Measurements from ENCODE around the gene SEMA7A.
A peak's percentile ranks its signal among the peaks of the same experiment; 100 is the strongest.
"Not testable (repeated sequence)": the region's sequence is repeated elsewhere in the genome, so short reads cannot be mapped to it uniquely, and the experiment has no call there.

Gene SEMA7A

GRCh38 chr15:74463634-74464033, 29.9 kb upstream of the SEMA7A start:
- Histone ChIP-seq H3K36me3 (ENCODE audit: insufficient read depth) (no peaks in the 10 kb centered on the region), H3K27me3 (ENCODE audit: insufficient read depth, low read depth) (no peaks in the 10 kb centered on the region), H3K27ac (no peak overlapping the region), H4K20me1 (ENCODE audit: insufficient read depth) (no peaks in the 10 kb centered on the region), H2AFZ (ENCODE audit: low read depth) (no peak overlapping the region), H3K4me3 (IDR thresholded peaks at IDR 0.05; ENCODE audit: insufficient read depth, low read depth, low read length) (no peak overlapping the region), H3K9ac (no peak overlapping the region), H3K79me2 (ENCODE audit: insufficient read depth, low read depth) (peaks cover 17% of the 10 kb centered on the region; the same call in 1 of the 2 replicates), H3K4me2 (no peak overlapping the region), H3K4me1 (ENCODE audit: low read depth, poor library complexity, severe bottlenecking) (peaks cover 29% of the 10 kb centered on the region)
- TF ChIP-seq CTCF (conservative IDR thresholded peaks at IDR 0.05; ENCODE audit: low read depth, low read length): no peak

DNA sequence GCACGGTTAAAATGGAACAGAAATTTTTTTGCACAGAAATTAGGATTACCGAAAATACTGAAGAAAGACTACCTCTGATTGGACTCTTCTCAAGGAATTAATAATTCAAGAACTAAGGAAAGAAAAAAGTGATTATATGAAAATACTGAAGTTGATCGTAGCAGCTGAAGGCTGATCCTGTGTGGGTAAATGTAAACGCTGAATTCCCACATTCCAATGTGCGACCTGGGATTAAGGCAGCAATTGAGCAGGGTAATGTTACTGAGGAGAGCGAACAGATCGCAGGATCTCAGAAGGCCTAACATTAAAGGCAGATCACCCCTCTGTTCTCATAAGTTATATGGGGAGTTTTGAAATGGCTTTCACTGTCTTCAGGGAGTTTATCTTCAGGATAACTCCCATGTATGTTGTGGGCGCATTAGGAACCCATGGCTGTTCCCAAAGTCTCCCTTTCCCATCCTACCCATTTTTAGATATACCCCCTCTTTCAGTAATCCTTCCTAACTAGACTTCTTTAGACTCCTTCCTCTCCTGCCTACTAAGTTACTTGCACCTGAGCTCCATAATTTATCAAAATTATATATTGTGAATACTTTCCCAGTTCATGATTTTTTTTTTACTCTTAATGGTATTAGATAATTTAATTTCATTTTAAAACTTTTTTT, 28.2 kb upstream of the SEMA7A start:
- no peaks in the 10 kb centered on the region for H4K20me1 ChIP-seq (ENCODE audit: insufficient read depth)
- H3K4me2 ChIP-seq: peak overlapping the region; percentile 85
- peaks cover 17% of the 10 kb centered on the region; the same call in 1 of the 2 replicates for H3K79me2 ChIP-seq (ENCODE audit: insufficient read depth, low read depth)
- peak overlapping the region; percentile 98 for H2AFZ ChIP-seq (ENCODE audit: low read depth)
- H3K27ac ChIP-seq: peak overlapping the region; percentile 68
- H3K4me1 ChIP-seq (ENCODE audit: low read depth, poor library complexity, severe bottlenecking): peaks cover 29% of the 10 kb centered on the region
- H3K4me3 ChIP-seq (IDR thresholded peaks at IDR 0.05; ENCODE audit: insufficient read depth, low read depth, low read length): no peak overlapping the region
- no peak for TF ChIP-seq CTCF (conservative IDR thresholded peaks at IDR 0.05; ENCODE audit: low read depth, low read length)
- peak overlapping the region; percentile 68; the same call in 1 of the 2 replicates for H3K9ac ChIP-seq
- no peaks in the 10 kb centered on the region for H3K36me3 ChIP-seq (ENCODE audit: insufficient read depth)
- no peaks in the 10 kb centered on the region for H3K27me3 ChIP-seq (ENCODE audit: insufficient read depth, low read depth)

DNA sequence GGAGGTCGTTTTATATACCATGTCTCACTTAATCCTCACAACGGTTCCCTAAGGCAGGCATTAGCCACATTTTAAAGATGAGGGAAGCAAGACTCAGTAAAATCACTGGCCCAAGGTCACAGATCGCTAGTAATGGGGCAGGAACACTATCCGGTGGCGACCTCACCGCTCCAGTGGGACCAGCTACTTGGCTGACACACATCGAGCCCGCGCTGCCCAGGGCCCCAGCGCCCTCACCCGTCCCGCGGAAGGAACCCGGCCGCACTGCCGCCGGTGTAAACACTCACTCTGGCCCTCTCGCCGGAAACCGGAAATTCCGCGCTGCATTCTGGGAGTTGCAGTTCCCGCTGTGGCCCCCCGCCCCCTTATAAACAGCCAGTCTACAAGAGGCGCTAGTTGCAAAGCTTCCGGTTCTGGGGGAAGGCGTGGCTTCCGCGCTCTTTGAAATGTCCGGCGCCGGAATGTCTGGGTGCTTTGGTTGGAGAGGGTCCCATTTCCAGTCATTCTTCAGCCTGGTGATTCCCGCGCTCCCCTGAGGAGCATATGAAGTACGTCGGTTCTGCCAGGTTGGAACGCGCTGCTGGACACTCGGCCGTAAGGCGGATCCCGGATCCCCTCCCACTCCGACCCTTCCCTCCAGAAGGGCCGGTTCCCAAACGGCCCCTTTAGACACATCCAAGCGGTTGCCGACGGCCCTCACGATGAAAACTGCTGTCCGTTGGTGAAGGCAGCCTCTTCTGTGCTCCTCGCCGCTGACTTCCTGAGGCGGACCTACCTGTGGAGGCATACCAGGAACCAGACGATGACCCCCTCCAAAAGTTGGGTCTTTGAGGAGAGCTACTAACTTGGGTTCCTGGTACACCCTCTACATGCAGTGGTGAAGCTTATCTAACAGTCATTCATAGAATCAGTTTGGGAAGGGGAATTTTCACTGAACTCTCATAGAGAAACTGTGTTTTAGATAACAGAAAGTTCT, 27.4 kb upstream of the SEMA7A start, which contains the start of gene UBL7:
TSS of gene UBL7 (minus strand) at position 290 of the 976 bp plus-strand sequence. CDS start 2,293 bp downstream, outside the sequence.
- Histone ChIP-seq H3K4me3 (IDR thresholded peaks at IDR 0.05; ENCODE audit: insufficient read depth, low read depth, low read length) (peak within 1 kb of the TSS; percentile 38), H3K27ac (peak within 1 kb of the TSS; percentile 68), H3K9ac (peak within 1 kb of the TSS; percentile 68), H3K4me2 (peak within 1 kb of the TSS; percentile 85), H3K27me3 (ENCODE audit: insufficient read depth, low read depth) (no peaks in the 10 kb centered on the region), H4K20me1 (ENCODE audit: insufficient read depth) (no peaks in the 10 kb centered on the region), H3K4me1 (ENCODE audit: low read depth, poor library complexity, severe bottlenecking) (peaks cover 29% of the 10 kb centered on the region), H3K79me2 (ENCODE audit: insufficient read depth, low read depth) (peaks cover 17% of the 10 kb centered on the region; the same call in 1 of the 2 replicates), H2AFZ (ENCODE audit: low read depth) (peak within 1 kb of the TSS; percentile 98), H3K36me3 (ENCODE audit: insufficient read depth) (no peaks in the 10 kb centered on the region)
- no peak for TF ChIP-seq CTCF (conservative IDR thresholded peaks at IDR 0.05; ENCODE audit: low read depth, low read length)

DNA sequence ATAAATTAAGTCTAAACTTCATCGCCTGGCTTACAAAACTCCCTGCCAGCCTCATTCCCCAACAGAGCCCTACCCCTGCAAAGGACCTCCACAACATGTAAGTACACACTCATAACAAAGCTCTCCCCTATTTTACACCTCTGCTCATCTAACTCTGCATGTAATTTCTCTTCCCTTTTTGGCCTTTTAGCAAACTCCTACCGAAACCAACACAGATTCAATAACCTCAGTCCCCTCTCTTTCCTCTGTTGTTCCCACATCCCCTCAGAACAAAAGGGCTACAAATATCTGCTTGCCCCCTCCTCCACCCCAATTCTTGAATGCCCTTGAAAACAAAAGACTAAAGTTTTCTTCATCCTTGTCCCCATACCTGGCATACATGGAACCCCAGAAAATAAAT, 26.5 kb upstream of the SEMA7A start:
- H3K4me2 ChIP-seq: peak overlapping the region; percentile 84
- H4K20me1 ChIP-seq (ENCODE audit: insufficient read depth): no peaks in the 10 kb centered on the region
- peak overlapping the region; percentile 68 for H3K27ac ChIP-seq
- H3K36me3 ChIP-seq (ENCODE audit: insufficient read depth): no peaks in the 10 kb centered on the region
- peaks cover 33% of the 10 kb centered on the region for H3K4me1 ChIP-seq (ENCODE audit: low read depth, poor library complexity, severe bottlenecking)
- H3K79me2 ChIP-seq (ENCODE audit: insufficient read depth, low read depth): peaks cover 17% of the 10 kb centered on the region; the same call in 1 of the 2 replicates
- H3K4me3 ChIP-seq (IDR thresholded peaks at IDR 0.05; ENCODE audit: insufficient read depth, low read depth, low read length): peak overlapping the region; percentile 38
- peak overlapping the region; percentile 68 for H3K9ac ChIP-seq
- TF ChIP-seq CTCF (conservative IDR thresholded peaks at IDR 0.05; ENCODE audit: low read depth, low read length): no peak
- peak overlapping the region; percentile 98 for H2AFZ ChIP-seq (ENCODE audit: low read depth)
- no peaks in the 10 kb centered on the region for H3K27me3 ChIP-seq (ENCODE audit: insufficient read depth, low read depth)

DNA sequence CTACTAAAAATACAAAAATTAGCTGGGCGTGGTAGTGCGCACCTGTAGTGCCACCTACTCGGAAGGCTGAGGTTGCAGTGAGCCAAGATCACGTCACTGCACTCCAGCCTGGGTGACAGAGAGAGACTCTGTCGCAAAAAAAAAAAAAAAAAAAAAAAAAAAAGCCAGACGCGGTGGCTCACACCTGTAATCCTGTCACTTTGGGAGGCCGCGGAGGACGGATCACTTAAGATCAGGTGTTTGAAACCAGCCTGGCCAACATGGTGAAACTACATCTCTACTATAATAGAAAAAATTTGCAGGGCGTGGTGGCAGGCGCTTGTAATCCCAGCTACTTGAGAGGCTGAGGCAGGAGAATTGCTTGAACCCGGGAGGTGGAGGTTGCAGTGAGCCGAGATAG, 26.0 kb upstream of the SEMA7A start:
- H4K20me1 ChIP-seq (ENCODE audit: insufficient read depth); H3K27me3 ChIP-seq (ENCODE audit: insufficient read depth, low read depth); H2AFZ ChIP-seq (ENCODE audit: low read depth); H3K36me3 ChIP-seq (ENCODE audit: insufficient read depth); H3K4me3 ChIP-seq (IDR thresholded peaks at IDR 0.05; ENCODE audit: insufficient read depth, low read depth, low read length); H3K9ac ChIP-seq; H3K27ac ChIP-seq: not testable (repeated sequence)
- Histone ChIP-seq H3K79me2 (ENCODE audit: insufficient read depth, low read depth) (peaks cover 17% of the 10 kb centered on the region; the same call in 1 of the 2 replicates), H3K4me2 (peak overlapping the region; percentile 84), H3K4me1 (ENCODE audit: low read depth, poor library complexity, severe bottlenecking) (peaks cover 38% of the 10 kb centered on the region)
